T47D (cell line): ENCODE data around the gene KRTAP10-7.
"Not testable (repeated sequence)": the region's sequence is repeated elsewhere in the genome, so short reads cannot be mapped to it uniquely, and the experiment has no call there.

Source experiments
- DNase-seq, 2 experiments: peaks; one replicate each; pipeline versions ENCODE4 v3.0.0 to v3.0.0-alpha.2; 2011 to 2012; ENCODE audit warnings: low read depth in 1 of 2, low spot score in 1 of 2
- JUND ChIP-seq: IDR thresholded peaks from 2 replicates; pipeline ENCODE4 v1.6.1; 2012; ENCODE audit warnings: low read depth
- in situ Hi-C: cut with HindIII; loops from 2 replicates; pipeline ENCODE4 v1.10.0; 2016; ENCODE audit warnings: low sequenced_read_pairs, low pct_unique_long_range_greater_than_20kb

KRTAP10-7 gene

DNA sequence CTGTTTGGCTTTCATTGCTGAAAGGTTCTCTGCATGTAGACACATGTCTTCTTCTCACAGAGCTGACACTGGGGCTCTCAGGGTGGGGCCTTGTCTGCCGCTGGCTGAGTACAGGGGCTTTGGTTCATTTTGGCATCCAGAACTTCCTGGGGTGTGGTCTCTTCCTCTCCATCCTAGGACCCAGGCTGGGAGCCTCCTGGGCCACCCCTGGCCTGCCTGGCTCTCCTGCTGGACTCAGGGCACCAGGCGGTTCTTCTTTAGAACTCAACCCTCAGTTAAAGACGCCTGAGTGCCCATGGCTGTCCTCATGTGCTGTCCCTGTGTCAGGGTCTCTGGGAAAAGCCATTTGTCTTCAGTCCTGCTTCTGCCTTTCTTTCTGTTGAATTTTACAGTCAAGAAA, 14.5 kb upstream of the KRTAP10-7 start:
- DNase-seq: no peak
- no peak for TF ChIP-seq JUND
- in situ Hi-C loops: no loop called here

DNA sequence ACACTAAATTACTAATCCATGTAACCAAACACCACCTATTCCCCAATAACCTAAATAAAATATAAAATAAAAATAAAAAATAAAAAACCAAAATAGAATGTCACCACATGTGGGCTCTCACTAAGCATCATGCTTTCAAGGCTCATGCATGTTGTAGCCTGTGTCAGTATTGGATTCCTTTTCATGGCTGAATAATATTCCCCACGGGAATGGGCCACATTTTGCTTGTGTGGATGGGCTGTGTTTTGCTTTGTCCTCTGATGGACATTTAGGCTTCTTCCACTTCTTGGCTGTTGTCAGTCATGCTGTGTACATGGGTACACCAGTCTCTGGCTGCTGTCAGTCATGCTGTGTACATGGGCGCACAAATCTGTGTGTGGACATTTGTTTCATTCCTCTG, 11.3 kb upstream of the KRTAP10-7 start:
- no peak for DNase-seq
- no peak for TF ChIP-seq JUND
- in situ Hi-C loops: no loop called here

GRCh38 chr21:44589586-44590305, 10.7 kb upstream of the KRTAP10-7 start:
- no peak for DNase-seq
- TF ChIP-seq JUND: no peak
- in situ Hi-C loops: no loop called here

- in situ Hi-C loops: no loop called here
- TF ChIP-seq JUND: no peak
- no peak for DNase-seq
Observed at GRCh38 chr21:44590311-44590721, 10.1 kb upstream of the KRTAP10-7 start.

DNA sequence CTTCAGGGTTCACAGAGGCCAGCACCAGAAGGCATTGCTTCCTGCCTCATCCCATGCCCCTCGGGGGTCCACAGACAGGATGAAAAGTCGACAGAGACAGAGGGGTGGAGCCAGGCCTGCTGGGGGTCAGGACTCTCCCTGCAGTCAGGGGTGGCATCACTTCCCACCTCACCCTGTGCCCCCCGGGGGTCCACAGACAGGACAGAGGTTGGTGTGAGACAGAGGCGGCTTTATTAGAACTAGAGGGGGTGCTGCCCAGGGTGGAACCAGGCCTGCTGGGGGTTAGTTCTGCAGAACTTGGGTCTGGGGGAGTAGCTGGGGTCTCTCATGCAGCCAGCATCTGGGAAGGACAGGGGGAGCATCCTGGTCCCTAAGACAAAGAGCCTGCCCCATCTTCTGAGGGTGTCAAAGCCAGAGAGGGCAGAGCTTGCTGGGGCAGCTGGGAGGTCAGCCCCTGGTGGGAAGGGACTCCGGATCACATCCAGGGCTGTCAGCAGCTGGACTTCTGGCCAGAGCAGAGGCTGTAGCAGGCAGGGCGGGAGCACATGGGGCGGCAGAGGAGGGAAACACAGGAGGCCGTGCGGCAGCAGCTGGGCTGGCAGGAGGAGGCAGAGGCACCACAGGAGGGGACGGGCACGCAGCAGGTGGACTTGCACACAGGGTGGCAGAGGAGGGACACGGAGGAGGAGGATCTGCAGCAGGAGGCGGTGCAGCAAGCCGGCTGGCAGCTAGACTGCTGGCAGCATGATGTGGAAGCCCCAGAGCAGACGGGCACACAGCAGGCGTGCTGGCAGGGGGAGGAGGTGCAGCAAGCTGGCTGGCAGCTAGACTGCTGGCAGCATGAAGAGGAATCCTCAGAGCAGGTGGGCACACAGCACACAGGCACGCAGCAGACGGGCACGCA, 9.2 kb upstream of the KRTAP10-7 start:
- in situ Hi-C loops, DNase-seq: not testable (repeated sequence)

DNA sequence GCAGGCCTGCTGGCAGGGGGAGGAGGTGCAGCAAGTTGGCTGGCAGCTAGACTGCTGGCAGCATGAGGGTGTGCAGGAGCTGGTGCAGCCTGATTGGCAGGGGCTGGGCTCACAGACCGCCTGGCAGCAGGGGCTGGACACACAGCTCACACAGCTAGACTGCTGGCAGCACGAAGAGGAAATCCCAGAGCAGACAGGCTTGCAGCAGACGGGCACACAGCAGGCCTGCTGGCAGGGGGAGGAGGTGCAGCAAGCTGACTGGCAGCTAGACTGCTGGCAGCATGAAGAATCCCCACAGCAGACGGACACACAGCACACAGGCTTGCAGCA, 8.6 kb upstream of the KRTAP10-7 start:
- in situ Hi-C loops, DNase-seq: not testable (repeated sequence)

GRCh38 chr21:44592446-44593311, 7.7 kb upstream of the KRTAP10-7 start, which contains the start of gene KRTAP10-6:
TSS of gene KRTAP10-6 (minus strand) at chr21:44592505. CDS start at chr21:44592484, 21 bp downstream.
- TF ChIP-seq JUND: no peak
- in situ Hi-C loops: no loop called here
- no peak for DNase-seq

DNA sequence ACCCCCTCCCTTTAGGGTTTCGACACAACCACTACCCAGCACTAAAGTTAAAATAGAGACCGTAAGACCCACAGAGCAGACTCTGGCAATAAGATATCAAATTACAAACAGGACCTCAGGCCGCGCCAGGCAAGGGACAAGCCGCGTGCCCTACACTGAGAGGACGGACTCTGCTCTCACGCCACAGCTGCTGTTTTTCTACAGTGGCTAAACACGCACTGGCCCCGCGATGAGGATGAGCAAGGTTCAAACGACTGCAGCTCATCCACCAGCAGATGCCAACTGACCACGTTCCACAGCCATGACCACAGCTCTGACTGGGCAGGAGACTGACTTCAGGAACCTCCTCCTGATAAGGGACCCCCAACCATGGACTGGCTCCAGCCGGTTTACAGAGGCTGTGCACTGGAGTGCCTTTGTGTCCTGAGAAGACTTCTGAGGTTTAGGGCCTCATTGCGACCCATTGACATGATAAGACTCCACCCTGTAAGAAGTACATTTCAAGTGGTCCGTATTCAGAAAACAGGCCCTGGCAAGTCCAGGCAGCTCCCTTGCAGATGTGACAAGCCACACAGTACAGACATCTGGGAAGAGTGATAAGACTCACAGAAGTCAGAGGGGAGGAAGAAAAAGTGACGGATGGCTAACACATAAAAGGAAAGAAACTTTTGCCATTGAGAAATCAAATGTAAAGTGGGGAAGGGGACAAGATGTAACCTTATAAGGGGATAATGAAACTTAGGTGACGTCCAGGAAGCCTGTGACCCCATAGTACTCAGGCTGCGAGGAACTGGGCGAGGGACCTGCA, 6.6 kb upstream of the KRTAP10-7 start:
- in situ Hi-C loops: no loop called here
- no peak for TF ChIP-seq JUND
- DNase-seq: no peak

DNA sequence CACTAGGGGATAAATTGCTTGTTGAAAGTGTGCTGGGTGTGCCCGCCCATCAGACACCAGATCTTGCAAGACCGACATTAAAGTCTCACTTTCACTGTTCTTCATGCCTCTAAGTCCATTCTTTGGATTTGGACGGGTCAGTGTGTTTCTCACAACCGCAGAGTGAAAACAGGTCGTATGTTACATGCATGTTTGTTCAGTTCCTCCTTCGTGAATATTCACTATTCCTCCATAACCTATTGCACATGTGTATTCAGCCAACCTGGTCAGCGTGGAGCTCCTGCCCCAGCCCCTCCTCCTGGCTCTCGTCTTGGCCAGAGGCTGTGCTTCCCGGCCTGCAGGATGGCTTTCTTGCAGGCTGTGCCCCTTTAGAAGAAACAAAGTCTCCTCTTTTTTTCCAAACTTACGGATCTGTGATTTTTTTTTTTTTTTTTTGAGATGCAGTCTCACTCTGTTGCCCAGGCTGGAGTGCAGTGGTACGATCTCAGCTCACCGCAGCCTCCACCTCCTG, 5.9 kb upstream of the KRTAP10-7 start:
- in situ Hi-C loops: no loop called here
- no peak for TF ChIP-seq JUND
- DNase-seq: no peak

GRCh38 chr21:44595524-44595923, 4.9 kb upstream of the KRTAP10-7 start:
- in situ Hi-C loops: no loop called here
- TF ChIP-seq JUND: no peak
- no peak for DNase-seq

DNA sequence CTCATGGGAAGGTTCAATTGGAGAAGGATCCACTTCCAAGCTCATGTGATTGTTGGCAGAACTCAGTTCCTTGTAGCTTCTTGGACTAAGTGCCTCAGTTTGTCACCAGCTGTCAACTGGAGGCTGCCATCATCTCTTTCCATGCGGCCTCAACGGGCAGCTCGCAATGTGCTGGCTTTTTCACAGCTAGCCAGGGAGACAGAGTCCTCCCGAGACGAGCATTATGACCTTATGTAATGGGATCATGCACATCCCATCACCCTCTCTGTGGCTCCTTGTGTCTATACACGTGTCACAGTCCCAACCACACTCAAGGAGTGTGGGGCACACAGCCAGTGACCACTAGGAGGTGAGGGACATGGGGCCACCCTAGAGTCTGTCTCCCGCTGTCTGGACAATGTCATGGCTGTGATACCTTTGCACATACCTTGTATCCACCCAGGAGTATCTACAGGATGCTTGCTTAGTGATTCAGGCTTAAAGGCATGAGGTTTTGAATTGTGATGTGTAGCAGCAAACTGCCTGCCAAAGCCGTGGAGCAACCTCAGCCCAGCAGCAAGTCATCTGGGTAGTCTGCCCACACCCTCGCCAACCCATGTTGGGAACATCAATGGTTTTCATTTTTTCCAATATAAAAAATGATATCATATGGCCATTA, 4.2 kb upstream of the KRTAP10-7 start:
- no peak for DNase-seq
- no peak for TF ChIP-seq JUND
- in situ Hi-C loops: no loop called here

DNA sequence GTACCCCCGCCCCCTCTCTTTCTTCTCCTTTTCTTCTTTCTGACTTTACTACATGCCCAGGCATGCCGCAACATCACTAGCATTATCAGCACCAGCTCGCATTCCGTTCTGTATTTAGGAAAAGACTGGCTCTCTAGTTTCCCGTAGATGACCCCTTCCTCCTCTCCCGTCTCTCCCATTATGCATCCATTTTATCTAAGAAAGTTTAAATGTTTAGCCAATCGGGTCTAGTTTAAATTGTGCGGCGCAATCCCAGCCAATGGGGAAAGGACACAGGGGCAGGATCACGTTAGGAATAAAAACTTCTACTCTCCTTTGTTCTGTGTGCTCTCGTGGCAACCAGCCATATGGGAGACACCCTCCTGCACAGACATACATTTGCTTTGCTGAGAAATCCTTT, 2.3 kb upstream of the KRTAP10-7 start:
- in situ Hi-C loops: no loop called here
- no peak for TF ChIP-seq JUND
- DNase-seq: no peak
